ENCODE measurements around the gene INSL3.

DNA sequence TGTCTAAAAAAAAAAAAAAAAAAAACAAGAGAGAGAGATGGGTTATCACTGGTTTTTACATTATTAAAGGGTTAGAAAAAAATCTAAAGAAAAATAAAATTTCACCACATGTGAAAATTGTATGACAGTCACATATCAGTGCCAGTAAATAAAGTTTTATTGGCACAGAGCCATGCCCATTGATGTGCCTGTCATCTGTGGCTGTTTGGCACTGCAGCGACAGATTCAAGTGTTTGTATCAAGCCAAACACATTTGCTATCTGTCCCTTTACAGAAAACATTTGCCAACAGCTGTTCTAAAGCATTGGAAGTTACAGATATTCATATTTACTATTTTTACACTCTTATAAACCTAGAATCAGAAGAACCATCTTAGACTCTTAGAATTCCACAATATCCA lies 53.8 kb downstream of the INSL3 start:
- TF ChIP-seq, protein P1, sequence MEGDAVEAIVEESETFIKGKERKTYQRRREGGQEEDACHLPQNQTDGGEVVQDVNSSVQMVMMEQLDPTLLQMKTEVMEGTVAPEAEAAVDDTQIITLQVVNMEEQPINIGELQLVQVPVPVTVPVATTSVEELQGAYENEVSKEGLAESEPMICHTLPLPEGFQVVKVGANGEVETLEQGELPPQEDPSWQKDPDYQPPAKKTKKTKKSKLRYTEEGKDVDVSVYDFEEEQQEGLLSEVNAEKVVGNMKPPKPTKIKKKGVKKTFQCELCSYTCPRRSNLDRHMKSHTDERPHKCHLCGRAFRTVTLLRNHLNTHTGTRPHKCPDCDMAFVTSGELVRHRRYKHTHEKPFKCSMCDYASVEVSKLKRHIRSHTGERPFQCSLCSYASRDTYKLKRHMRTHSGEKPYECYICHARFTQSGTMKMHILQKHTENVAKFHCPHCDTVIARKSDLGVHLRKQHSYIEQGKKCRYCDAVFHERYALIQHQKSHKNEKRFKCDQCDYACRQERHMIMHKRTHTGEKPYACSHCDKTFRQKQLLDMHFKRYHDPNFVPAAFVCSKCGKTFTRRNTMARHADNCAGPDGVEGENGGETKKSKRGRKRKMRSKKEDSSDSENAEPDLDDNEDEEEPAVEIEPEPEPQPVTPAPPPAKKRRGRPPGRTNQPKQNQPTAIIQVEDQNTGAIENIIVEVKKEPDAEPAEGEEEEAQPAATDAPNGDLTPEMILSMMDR (IDR thresholded peaks at IDR 0.05; ENCODE audit: low read depth, low read length, missing input control) = no peak
- no peak for TF ChIP-seq EGR1 (IDR thresholded peaks at IDR 0.05; ENCODE audit: low read depth in 2 of 2)
- TF ChIP-seq SP1 (IDR thresholded peaks at IDR 0.05) = no peak
- no peak for TF ChIP-seq NR2F2 (IDR thresholded peaks at IDR 0.05)
- TF ChIP-seq, protein P2, sequence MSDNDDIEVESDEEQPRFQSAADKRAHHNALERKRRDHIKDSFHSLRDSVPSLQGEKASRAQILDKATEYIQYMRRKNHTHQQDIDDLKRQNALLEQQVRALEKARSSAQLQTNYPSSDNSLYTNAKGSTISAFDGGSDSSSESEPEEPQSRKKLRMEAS (IDR thresholded peaks at IDR 0.05) = no peak
- TF ChIP-seq, protein P3, sequence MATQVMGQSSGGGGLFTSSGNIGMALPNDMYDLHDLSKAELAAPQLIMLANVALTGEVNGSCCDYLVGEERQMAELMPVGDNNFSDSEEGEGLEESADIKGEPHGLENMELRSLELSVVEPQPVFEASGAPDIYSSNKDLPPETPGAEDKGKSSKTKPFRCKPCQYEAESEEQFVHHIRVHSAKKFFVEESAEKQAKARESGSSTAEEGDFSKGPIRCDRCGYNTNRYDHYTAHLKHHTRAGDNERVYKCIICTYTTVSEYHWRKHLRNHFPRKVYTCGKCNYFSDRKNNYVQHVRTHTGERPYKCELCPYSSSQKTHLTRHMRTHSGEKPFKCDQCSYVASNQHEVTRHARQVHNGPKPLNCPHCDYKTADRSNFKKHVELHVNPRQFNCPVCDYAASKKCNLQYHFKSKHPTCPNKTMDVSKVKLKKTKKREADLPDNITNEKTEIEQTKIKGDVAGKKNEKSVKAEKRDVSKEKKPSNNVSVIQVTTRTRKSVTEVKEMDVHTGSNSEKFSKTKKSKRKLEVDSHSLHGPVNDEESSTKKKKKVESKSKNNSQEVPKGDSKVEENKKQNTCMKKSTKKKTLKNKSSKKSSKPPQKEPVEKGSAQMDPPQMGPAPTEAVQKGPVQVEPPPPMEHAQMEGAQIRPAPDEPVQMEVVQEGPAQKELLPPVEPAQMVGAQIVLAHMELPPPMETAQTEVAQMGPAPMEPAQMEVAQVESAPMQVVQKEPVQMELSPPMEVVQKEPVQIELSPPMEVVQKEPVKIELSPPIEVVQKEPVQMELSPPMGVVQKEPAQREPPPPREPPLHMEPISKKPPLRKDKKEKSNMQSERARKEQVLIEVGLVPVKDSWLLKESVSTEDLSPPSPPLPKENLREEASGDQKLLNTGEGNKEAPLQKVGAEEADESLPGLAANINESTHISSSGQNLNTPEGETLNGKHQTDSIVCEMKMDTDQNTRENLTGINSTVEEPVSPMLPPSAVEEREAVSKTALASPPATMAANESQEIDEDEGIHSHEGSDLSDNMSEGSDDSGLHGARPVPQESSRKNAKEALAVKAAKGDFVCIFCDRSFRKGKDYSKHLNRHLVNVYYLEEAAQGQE (IDR thresholded peaks at IDR 0.05) = no peak
- no peak for TF ChIP-seq JUND (IDR thresholded peaks at IDR 0.05)
- no peak for TF ChIP-seq ZBTB33 (IDR thresholded peaks at IDR 0.05)
- no peak for TF ChIP-seq RAD21 (IDR thresholded peaks at IDR 0.05)
- no peak for TF ChIP-seq YY1 (IDR thresholded peaks at IDR 0.05)

Data from liver (tissue), 3 donors.